Heart right ventricle (tissue), 16 donors: ENCODE measurements around the gene DNAH8. TPM values are rescaled to one million over a fixed set of nuclear protein-coding genes. Genes with fewer than 3 reads are reported as not detected.

ENCODE experiments used
- ATAC-seq, 8 donors: fragments of 200-7000 bp; cut with Tn5 transposase; one replicate each; pipeline ENCODE4 v1.9.1; 2020; ENCODE audit warnings: mild to moderate bottlenecking in 8 of 8, moderate library complexity in 8 of 8, moderate number of reproducible peaks in 1 of 8
- DNase-seq, 2 donors: peaks; one replicate each; pipeline ENCODE4 v3.0.0-alpha.2; 2020
- H3K27ac ChIP-seq, 10 donors: fragments of 200-600 bp; sonication (generic) in 2 of 10; one replicate each; pipeline versions ENCODE4 v1.5.0 to v1.8.0; 2020 to 2022; ENCODE audit warnings: mild to moderate bottlenecking in 3 of 10
- H3K27me3 ChIP-seq, 7 donors: fragments of 200-600 bp; one replicate each; pipeline ENCODE4 v1.8.0; 2021 to 2022; ENCODE audit warnings: mild to moderate bottlenecking in 2 of 7
- H3K36me3 ChIP-seq, 9 donors: fragments of 200-600 bp; sonication (generic) in 1 of 9; one replicate each; pipeline versions ENCODE4 v1.5.0 to v1.8.0; 2020 to 2022; ENCODE audit warnings: mild to moderate bottlenecking in 2 of 9
- H3K4me1 ChIP-seq, 9 donors: fragments of 200-600 bp; sonication (generic) in 1 of 9; one replicate each; pipeline versions ENCODE4 v1.5.0 to v1.8.0; 2020 to 2022; ENCODE audit warnings: mild to moderate bottlenecking in 4 of 9
- H3K4me3 ChIP-seq, 10 donors: fragments of 200-600 bp; sonication (generic) in 2 of 10; one replicate each; pipeline versions ENCODE4 v1.5.0 to v1.8.0; 2020 to 2022; ENCODE audit warnings: mild to moderate bottlenecking in 7 of 10, moderate library complexity in 2 of 10
- H3K9me3 ChIP-seq, 11 donors: fragments of 200-600 bp in 10 of 11; sonication (generic) in 2 of 11; one replicate each; pipeline versions ENCODE4 v1.5.0 to v1.8.0; 2013 to 2022; ENCODE audit warnings: mild to moderate bottlenecking in 2 of 11, control low read depth in 1 of 11, moderate library complexity in 1 of 11
- CTCF ChIP-seq, 9 donors: fragments of 200-600 bp; sonication (generic) in 2 of 9; IDR thresholded peaks; one replicate each; pipeline versions ENCODE4 v1.5.0 to v1.8.0; 2021 to 2022; ENCODE audit warnings: antibody characterized with exemption in 9 of 9, mild to moderate bottlenecking in 5 of 9, moderate library complexity in 1 of 9
- WGBS, 2 donors: extraction: QIAGEN DNeasy Blood & Tissue Kit; methylation state at CpG; one replicate each; pipeline ENCODE4 v1.1.7; 2013; ENCODE audit warnings: inconsistent platforms in 1 of 2; 5-methylcytosine and 5-hydroxymethylcytosine counted together
- intact Hi-C, 10 donors: fragments of 100-400 bp; cut with DNase I; formaldehyde crosslinking; loops; one replicate each; pipeline versions ENCODE4 v1.11.1 to v1.14.2; 2022
- polyA plus RNA-seq, 2 donors: library from polyadenylated mRNA; stranded (reverse); fragments of 200-250 nt; gene quantifications; one replicate each; pipeline ENCODE4 v1.2.3, GENCODE V29; 2013
- total RNA-seq, 10 donors: library from RNA; stranded (reverse); fragmentation: NEBNext Ultra II Directional in 3 of 10; extraction: Animal tissue kit (Norgen Biotek cat#: 25700) in 3 of 10; gene quantifications; one replicate each; pipeline versions ENCODE4 v1.2.1 to v1.2.4, GENCODE V29; 2021 to 2023
- donor health status: Arrhythmogenic right ventricular cardiomyopathy.
- donor health status: ischemic (EF 13 %, LVEDD 7.1; RV severe dilation, severe dysfunction).
- donor health status: healthy with polysubstance abuse.
- donor health status: DM: no; HTN: yes; CAD: no.
- donor health status: DM: no; HTN: no; CAD: no.
- donor health status: ischemic (EF 25% LVEDD 6.9; RV normal size, moderate dysfunction).
- donor health status: ischemic (EF 25% LVEDD 5.7; RV mildly dilated, moderate dysfunction).
- donor health status: healthy.
- donor health status: DM: yes; HTN: yes; CAD: no.
- donor health status: Ischemic cardiomyopathy.
- donor health status: ischemic (EF 35%, LVEDD 5.7; RV mildly dilated, moderate dysfunction).
- donor health status: nonischemic (EF 11% LVEDD 7.7; RV severe dilation, severe dysfunction).
- donor health status: DM: yes; HTN: yes; CAD: no.
- donor health status: PGD.
- donor health status: ischemic (EF 29% LVEDD 5.4; RV normal size, mild dysfunction).
- donor health status: nonischemic (EF 23%, LVEDD 6.1; RV moderate dilation, normal function).

The DNAH8 gene
- total and polyA plus RNA-seq, 12 donors: 0.02 to 0.09 (median 0.03) TPM; not detected in 8

DNA sequence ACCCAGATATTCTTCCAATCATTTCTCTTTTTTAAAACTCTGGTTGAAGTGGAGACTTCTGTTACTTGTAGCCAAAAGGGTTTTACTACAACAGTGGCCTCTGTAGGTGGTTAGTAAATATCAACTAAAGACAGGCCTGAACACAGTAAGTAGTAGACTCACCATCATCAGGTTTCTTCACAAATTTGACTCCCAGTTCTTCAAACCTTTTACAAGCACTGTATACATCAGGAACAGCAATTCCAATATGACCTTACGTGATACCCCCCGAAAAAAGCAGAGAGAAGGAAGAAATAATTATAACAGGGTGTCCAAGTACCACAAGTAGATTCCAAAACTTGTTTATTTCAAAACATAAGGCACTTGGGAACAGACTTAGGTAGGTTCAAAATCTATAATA, 33.3 kb upstream of the DNAH8 start:
- no peak for ATAC-seq
- H3K27me3 ChIP-seq: no peaks in the 10 kb centered on the region
- H3K36me3 ChIP-seq: peaks cover 0 to 84% (median 11%) of the 10 kb centered on the region in 9 donors
- no peak for TF ChIP-seq CTCF (IDR thresholded peaks at IDR 0.05)
- H3K9me3 ChIP-seq: no peaks in the 10 kb centered on the region
- intact Hi-C loops: no loop called here
- H3K4me1 ChIP-seq: peaks cover 0 to 15% (median 9%) of the 10 kb centered on the region in 9 donors
- no peak overlapping the region for H3K4me3 ChIP-seq
- no peak overlapping the region for H3K27ac ChIP-seq
- WGBS, 2 donors: 97 to 98% methylated on average over 2 of the region's 2 CpGs
- DNase-seq: no peak

DNA sequence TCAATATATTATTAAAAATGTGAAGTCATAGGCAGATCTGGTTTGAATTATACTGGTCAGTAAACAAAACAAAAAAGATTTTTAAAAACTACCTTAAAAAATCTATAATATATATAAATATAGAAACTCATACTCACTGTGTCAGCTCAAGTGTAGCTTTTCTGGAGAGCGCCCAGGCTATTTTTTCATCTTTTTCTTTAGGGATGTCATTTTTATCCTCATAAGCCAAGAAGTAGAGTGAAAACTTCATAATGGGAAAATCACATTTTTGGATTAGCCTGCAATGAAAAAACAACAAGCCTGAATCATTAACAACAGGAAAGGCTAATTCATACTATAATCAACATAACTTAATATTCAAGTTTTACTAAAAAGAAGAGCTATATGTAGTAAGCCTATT, 30.9 kb upstream of the DNAH8 start:
- intact Hi-C loops: no loop called here
- no peak for DNase-seq
- Histone ChIP-seq H3K36me3 (peaks cover 0 to 62% (median 10%) of the 10 kb centered on the region in 9 donors), H3K9me3 (no peaks in the 10 kb centered on the region), H3K27me3 (no peaks in the 10 kb centered on the region), H3K4me3 (no peak overlapping the region), H3K4me1 (peaks cover 0 to 29% (median 19%) of the 10 kb centered on the region in 9 donors), H3K27ac (no peak overlapping the region)
- no peak for TF ChIP-seq CTCF (IDR thresholded peaks at IDR 0.05)
- no peak for ATAC-seq
- 92 to 95% methylated on average over 1 of the region's 1 CpG for WGBS, 2 donors

GRCh38 chr6:38684904-38685303, 30.2 kb upstream of the DNAH8 start:
- peaks cover 0 to 29% (median 19%) of the 10 kb centered on the region in 9 donors for H3K4me1 ChIP-seq
- H3K9me3 ChIP-seq: no peaks in the 10 kb centered on the region

DNA sequence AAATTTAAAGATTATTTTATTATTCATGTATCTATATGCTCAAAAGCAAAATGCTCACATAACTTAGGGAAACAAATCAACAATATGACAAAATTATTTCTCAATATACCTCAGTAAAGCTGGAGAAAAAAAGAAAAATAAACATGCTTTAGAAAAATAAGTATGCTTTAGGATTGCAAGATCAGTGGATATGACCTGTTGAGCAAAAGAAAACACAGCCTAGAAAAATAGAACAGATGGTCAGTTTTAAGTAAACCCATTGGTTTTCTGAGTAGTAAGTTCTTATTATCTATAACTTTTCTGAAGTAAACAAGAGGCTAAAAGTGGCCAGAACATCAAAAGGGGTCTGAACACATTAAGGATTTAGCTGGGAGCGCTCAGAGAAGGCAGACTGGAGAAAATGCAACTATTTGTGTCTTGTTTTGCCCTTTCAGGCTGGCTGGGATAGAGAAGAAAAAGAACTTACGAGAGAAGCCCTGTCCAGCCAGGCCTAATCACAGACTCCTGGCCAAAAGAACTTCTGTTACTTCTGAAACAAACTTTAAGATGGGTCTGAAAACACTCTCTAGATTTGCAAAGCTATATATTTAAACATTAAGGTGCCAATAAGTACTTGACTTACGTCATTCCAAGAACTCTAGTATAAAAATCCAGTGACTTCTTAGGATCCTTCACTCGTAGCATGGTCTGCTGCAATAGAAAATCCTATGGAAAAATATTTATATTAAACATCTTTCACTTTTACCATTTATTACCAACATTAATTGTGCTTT, 28.7 kb upstream of the DNAH8 start:
- Histone ChIP-seq H3K27ac (peak overlapping the region in 1 of 10 donors; percentile 2), H3K27me3 (no peaks in the 10 kb centered on the region)
- DNase-seq: no peak

More at GRCh38 chr6:38684904-38685303, 30.2 kb upstream of the DNAH8 start:
- Histone ChIP-seq H3K4me3 (no peak overlapping the region), H3K36me3 (peaks cover 0 to 55% (median 10%) of the 10 kb centered on the region in 9 donors), H3K27ac (no peak overlapping the region), H3K27me3 (no peaks in the 10 kb centered on the region)
- DNase-seq: no peak
- WGBS, 2 donors: 89% methylated on average over 3 of the region's 3 CpGs
- no peak for TF ChIP-seq CTCF (IDR thresholded peaks at IDR 0.05)
- peak in 1 of 8 donors; percentile 22 for ATAC-seq
- intact Hi-C loops: no loop called here

More for the DNA sequence above, 28.7 kb upstream of the DNAH8 start:
- ATAC-seq: no peak
- intact Hi-C loops: no loop called here
- Histone ChIP-seq H3K36me3 (peaks cover 0 to 40% (median 10%) of the 10 kb centered on the region in 9 donors), H3K9me3 (no peaks in the 10 kb centered on the region), H3K4me1 (peaks cover 0 to 29% (median 19%) of the 10 kb centered on the region in 9 donors), H3K4me3 (no peak overlapping the region)
- 76 to 83% methylated on average over 4 of the region's 4 CpGs for WGBS, 2 donors
- TF ChIP-seq CTCF (IDR thresholded peaks at IDR 0.05): no peak
